ENCODE data around the gene TENT5C.

TENT5C gene

DNA sequence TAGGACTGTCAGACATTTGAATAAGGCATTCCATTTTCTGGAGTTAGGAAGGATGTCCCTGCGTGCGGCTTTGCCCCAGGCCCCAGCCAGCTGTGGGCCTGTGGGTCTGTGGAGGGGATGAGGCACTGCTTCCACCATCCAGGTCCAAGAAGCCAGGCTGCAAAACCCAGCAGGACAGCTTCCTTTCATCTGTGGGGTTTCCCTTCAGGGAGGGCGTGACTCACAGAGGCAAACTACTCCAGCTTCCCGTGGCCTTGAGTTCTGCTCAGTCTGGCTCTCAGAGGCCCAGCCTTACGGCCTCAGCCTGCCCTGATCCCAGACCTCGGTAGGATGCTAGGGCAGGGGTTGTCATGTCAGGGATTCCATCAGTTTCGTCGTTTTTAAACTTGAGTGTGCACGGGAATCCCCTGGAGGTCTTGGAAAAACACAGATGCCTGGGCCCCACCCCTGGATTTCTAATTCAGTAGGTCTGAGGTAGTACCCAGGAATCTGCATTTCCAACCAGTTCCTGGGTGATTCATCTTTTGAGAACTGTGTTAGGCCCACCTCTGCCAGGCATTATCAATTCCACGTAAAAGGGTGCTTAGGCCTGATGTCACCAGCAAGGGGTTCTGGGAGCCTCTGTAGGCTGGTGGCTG, 32.3 kb upstream of the TENT5C start:
- DNase-seq (ENCODE audit: low read depth in 2 of 2) = no peak

DNA sequence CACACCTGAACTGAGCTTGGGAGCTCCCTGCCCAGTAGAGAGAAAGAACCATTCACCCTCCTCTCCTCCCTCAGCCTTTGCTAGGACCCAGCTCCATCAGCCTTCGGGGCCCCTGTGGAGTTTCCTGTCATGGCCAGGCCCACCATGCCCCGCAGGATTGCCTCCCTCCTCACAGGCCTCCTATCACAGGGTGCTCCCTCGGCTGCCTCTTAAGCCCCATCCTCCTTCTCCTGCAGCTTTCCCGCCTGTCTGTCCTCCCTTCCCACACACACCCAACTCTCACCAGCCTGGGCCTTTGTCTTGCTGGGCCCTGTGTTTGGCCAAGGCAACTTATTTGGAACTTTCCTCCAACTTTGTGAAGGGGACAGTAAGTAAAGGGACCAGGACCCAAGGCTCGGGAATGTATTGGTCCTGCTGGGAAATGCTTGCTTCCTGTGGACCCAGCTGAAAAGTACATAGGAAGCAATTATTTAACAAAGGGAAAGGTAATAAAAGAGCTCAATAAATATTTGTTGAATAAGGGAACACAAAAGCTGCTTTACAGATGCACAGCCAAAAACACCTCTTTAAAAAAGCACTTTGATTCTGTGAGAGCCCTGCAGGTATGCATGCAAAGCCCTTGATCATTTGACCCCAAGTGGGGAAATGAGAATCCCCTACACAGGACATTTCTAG, 31.6 kb upstream of the TENT5C start:
- no peak for DNase-seq (ENCODE audit: low read depth in 2 of 2)

DNA sequence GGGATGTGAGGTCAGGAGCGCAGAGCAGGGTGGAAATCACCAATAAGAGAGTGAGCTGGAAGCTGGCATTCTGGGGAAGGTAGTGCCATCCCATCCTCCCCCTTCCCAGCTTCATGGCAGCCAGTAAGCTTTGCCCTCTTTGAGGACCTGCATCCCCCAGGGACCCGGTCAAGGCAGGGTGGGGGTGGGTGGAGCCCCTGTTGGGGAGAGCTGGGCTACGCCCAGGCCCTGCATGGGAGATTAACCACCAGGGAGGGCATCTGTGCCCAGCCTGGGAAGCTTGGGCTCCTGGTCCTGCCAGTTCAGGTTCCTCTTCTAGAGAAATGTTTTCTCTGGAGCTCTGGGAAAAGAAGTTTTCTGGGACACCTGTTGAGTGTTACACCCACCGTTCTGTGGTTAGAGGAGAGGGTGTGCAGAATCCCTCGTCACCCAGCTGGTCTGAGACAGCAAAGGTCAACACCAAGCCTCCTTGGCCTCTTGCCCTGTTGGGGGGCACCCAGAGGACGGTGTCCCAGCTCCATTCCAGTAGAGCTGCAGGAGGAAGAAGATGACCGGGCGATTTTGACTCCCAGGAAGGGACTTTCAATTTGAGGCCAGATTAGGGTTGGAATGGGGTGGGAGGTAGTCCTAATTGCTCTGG, 30.1 kb upstream of the TENT5C start:
- no peak for DNase-seq (ENCODE audit: low read depth in 2 of 2)

DNA sequence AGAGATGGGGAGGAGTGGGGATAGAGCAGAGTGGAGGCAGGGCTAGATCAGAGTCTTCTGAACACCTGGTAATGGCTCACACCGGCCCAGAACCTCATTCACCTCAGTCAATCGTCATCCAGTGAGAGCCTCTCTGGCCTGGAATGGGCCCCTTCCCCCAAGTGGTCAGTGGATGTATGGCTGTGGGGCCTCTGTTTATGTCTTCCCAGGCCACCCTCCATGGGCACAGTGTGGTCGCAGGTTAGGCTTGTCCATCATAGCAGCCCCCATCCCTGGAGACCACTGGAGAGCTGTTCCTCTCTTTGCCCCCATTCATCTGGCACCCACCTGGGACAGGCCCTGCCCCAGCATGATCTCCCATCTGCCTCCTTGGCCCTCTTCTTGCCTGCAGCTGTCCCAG, 29.6 kb upstream of the TENT5C start:
- no peak for DNase-seq (ENCODE audit: low read depth in 2 of 2)

DNA sequence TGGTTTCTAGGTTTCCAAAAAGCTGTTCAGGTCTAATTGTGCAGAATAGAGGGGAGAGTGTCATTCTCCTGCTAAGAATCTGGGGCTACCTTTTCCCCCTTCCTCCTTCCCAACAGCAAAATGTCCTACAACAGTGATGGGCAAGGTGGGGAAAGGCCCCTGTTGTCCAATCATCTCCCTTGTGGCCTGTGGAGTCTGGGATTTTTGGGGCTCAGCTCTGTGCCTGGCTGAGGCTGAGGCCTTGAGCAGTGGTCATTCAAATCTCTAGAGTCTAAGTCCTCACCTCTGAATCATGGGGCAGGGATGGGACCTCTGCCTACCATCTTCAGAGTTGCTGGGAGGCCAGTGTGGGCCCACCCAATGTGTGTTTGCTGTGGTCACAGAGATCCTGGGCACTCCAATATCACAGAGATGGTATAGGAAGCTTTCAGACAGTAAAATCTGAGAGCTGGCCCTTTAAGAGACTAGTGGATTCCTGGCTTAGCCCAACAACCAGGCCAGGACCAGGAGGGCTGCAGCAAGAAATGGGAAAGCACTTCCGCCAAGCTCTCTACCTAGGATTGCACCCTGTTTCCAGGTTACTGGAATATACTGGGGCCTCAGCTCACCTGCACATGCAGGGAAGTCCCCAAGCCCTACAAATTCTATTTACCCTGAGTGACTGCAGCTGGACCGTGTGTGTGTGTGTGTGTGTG, 28.5 kb upstream of the TENT5C start:
- no peak for DNase-seq (ENCODE audit: low read depth in 2 of 2)

DNA sequence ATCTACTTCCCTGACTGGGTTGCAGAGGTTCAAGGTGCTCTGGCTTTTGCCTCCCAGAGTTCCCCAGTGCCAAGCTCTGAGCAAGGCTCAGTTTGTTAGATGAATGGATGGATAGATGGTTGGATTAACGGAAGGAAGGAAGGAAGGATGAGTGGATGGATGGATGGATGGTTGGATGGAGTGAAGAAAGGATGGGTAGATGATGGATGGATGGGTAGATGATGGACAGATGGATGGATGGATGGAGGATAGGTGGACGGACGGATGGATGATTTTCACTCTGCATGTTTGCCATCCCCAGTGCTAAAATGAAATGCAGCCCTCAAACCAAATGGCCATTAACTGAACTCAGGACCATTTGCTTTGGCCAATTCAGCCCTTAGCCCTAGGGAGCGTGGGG, 27.4 kb upstream of the TENT5C start:
- DNase-seq (ENCODE audit: low read depth in 2 of 2) = no peak

DNA sequence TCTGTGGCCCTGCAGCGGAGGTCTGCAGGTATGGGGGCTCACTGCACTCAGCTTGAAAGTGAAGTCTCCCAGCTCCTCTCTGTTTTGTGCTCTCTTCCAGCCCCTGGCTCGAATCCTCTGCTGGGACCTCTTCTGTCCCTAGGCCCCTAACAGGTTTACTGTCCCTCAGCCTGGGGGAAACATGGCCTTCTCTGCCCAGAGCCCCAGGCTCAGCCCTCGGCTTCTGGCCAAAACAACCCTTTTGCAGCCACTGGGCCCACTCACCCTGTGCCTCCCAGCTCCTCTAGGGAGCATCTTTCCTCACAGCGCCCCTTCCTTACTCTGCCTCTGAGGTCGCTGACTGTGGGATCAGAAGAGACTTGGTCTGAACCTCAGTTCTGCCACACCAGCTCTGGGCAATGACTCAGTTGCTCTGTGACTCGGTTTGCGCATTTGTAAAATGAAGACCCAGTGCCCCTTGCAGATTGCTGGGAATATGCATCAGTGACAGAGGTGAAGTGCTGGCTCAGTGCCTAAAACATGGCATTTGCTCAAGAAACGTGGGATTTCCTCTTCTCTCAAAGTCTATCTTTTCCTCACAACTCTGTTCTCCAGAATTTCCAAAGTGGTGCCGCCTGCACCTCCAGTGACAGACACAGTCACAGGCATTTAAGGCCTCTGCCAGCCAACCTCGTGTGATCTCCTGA, 26.5 kb upstream of the TENT5C start:
- DNase-seq (ENCODE audit: low read depth in 2 of 2) = no peak

DNA sequence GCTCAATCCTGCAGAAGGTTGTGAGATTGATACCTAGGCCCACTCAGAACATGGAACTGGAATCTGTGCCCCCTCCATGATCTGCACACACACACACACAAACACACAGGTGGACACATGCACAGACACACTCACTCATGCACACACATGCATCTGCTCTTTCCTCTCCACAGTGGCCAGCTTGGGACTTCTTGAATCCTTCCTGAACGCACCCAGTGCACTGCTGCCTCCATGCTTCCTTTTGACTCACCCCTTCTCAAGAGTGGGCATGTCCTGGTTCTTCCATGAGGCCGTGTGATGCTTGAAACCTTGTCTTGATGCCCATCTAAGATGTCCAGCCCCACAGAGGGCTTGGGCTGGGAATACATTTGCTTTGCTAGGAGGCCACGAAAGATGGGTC, 25.4 kb upstream of the TENT5C start:
- no peak for DNase-seq (ENCODE audit: low read depth in 2 of 2)

DNA sequence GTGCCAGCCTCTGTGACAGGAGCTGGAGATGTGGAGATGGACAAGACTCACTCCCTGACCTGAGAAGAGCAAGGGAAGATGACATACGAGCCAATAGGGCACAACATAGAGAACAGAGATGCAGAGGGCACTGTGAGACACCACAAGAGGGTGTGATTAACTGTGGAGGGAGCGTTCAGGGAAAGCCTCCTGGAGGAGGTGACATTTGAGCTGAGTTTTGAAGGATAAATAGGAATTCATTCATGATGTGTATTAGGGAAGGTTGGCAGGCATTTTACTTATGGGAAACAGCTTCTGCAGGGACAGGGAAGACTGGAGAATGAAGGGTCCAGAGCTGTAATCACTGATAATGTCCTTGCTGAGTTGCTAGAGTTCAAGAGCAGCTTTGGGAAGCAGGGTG, 25.0 kb upstream of the TENT5C start:
- DNase-seq (ENCODE audit: low read depth in 2 of 2) = no peak

DNA sequence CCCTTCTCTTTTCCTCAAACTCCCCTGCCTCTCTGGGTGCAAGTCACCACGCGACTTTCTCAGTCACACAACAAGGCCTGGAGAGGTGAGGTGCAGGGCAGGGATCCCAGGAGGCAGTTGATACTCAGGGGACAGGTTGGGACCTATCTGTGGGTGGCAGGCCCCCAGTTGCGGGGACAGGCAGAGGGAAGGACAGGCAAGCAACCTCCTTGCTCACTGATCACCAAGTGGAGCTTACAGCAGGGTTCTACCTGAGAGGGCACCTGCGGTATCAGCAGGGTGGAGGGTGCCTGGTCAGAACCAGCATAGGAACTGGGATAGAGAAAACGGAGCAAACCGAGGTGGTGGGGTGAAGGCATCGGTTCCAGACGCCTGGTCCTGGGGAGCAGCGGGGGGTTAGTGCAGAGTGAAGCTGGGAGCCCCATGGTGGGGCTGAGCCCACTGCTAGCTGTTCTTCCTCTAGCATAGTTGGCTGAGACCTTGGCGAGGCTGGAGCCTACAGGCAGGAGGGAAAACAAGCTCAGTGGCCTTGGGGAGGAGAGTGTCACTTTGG, 24.4 kb upstream of the TENT5C start:
- no peak for DNase-seq (ENCODE audit: low read depth in 2 of 2)

DNA sequence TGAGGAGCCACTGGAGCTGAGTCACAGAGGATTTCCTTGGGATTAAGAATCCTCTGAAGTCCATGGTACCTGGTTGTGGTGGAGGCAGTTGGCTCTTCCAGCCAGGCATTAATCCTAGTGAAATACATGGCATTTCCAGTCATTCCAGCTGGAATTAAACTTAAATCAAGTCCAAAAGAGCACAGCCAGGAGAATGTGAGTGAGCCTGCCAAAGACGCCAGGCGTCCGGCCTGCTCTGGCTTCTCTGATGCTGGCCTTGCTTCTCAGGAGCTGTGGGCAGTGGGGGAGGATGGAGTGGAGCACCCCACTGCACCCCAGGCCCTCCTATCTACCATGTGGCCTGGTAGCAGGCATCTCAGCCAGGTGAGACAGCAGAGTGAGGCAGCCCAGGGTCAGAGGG, 23.4 kb upstream of the TENT5C start:
- no peak for DNase-seq (ENCODE audit: low read depth in 2 of 2)

DNA sequence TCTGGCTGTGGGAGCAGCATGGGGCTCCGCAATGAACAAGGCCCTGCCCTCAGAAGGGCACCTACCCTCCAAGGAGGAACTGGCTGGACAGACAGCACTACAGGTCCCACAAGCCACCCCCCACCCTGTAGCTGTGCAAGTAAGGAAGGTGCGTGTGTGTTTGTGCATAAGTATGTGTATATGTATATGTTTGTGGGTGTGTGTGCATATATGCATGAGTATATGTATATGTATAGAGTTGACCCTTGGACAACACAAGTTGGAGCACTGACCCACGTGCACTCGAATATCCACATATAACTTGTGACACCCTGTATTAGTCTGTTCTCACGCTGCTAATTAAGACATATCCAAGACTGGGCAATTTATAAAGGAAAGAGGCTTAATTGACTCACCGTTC, 22.6 kb upstream of the TENT5C start:
- no peak for DNase-seq (ENCODE audit: low read depth in 2 of 2)

DNA sequence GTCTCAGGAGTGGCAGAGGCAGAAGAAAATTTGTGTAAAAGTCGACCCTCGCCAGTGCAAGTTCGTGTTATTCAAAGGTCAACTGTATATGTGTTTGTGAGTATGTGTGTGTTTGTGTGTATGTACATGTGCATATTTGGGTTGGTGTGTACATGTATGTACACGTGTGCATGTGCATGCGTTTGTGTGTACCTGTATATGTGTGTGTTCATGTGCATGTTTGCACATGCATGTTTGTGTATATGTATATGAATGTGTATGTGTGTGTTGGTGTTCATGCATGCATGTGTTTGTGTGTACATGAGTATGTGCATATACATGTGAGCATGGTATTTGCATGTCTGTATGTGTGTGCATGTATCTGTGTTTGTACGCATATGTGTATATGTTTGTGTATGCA, 21.7 kb upstream of the TENT5C start:
- DNase-seq (ENCODE audit: low read depth in 2 of 2) = no peak

DNA sequence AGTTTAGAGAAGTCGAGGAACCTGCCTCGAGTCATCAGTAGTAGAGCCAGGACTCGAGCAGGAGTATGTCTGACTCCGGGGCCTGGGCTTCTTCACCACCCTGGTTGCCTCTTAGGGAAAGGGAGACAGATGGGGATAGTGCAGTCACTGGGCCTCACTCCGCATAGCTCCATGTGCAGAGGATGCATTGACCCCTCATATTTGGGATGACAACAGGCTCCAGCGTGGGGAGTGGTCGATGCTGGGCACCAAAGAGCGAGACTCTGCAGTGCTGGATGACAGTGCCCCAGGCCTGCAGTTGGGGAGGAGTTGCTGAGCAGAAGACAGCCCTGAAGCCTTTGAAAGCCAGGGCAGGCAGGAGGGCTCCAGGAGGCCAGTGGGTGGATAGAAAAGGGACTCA, 20.8 kb upstream of the TENT5C start:
- no peak for DNase-seq (ENCODE audit: low read depth in 2 of 2)

DNA sequence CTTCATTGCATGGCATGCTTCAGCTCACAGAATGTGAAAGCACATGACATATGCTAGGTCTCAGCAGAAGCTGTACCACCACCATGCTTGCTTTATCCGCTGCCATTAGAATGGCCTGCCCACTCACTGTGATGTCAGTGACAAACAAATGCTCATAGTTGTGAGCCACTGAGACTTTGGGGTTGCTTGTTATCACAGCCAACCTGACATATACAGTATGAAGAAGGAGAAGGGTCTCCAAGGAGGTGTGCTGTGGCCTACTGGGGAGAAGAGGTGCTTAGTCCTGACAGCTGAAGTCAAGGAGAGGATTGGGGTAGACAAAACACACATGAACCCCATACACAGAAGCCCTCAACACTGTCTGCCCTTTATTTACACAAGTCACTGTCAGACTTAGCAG, 19.5 kb upstream of the TENT5C start:
- no peak for DNase-seq (ENCODE audit: low read depth in 2 of 2)

DNA sequence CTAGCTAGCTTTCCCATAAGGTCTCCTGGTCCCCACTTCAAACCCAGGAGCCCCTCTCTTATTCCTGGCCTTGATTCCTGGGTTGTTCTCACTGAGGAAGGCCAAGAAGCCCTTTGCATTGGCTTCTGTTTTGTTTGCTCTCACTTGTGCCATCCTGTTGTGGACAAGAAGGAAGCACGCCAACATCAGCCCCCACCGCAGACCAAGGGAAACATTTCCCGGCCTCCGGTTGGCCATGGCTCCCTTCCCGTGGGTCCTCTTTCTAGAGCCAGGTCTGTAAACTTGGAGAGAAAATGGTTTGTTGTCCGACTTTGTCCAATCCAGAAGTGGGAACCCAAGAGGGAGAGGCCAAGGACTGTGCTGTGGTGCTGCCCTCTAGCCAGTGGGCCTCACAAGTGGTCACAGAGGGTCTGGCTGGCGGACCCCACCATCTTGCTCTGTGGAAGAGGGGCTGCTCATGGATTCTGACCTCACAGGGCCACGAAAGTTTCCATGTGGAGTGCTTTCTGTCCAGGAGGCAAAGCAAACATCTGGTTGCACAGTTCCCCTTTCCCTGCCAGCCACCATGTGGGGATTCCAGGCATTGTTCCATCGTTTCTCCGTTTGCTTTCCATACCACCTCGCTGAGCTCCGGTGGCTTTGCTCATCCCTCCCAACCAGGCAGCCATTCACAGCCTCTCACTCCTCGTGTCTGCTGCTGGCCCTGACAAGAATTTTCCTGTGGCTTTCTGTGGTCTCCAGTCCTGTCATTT, 18.9 kb upstream of the TENT5C start:
- no peak for DNase-seq (ENCODE audit: low read depth in 2 of 2)

DNA sequence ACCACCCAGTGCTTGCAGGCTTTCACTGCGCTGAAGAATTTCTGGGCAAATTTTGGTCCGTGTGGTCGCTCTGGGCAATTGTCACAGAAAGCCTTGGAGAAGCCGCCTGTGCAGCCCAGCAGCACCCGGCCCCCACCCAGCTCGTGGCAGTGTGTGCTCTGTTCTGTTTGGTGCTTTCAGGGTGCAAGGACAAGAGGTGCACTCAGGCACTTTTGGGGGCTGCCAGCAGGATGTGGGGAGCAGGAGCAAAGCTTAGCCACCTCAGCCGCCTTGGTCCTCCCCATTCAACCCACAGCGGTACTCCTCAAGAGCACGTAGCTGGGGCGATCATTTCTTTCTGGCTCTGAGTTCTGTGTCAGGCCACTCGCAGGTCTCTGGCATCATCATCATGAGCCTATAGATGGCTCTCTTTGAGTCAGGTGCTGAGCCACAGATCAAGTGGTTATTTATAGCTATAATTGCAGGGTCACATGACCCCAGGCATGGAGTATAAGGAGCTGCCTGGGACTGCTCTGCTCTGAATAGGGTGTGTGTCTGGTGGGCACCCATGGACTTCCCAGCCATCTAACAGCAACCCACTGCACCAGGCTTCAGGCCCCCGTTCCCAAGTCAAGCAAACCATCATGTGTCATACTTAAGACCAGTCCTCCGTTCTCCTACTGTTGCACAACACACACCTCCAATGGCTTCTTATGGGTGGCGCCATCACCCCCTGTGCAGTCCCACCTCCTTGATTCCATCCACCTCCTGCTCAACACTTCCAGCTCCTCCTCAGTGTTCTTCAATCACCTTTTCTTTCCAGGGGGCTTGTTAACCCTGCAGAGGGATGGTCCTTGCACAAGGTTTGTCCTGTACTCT, 18.1 kb upstream of the TENT5C start:
- no peak for DNase-seq (ENCODE audit: low read depth in 2 of 2)

DNA sequence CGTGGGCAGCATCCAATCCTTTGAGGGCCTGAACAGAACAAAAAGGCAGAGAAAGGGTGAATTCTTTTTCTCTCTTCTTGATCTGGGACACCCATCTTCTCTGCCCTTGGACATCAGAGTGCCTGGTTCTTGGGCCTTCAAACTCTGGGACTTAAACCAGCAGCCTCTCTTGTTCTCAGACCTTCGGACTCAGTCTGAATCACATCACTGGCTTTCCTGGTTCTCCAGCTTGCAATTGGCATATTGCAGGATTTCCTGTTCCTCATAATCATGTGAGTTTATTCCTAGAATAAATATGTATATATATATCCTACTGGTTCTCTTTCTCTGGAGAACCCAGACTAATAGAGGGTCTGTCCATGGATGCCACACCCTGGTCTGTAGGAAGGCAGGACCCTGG, 16.3 kb upstream of the TENT5C start:
- no peak for DNase-seq (ENCODE audit: low read depth in 2 of 2)

DNA sequence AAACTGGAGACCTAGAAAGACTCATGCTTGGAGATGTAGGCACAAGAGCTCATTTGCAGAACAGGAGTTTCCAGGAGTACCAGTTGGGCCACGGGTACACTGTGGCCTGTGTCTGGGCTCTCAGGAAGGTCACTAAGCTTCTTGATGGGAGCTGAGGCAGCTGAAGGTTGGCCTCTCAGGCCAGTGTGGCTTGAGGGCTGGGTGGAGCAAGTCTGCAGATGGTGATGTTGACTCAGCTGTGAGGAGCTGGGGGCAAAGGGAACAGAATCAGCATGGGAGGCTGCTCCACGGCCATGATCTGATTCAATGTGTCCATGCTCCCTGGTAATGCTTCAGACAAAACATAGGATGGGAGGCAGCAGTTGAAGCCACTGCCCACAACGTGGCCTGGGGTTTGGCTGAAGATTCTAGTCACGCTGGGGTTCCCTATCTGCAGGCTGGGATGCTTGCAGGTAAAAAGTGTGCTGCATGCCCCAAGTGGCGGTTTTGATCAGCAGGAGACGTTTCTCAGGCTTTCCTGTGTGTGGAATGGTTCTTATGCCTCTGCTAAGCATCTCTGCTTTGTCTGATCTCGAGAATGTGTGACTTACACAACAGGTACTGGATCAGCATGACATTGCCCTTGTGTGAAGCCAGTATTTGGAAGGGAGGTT, 15.4 kb upstream of the TENT5C start:
- no peak for DNase-seq (ENCODE audit: low read depth in 2 of 2)

DNA sequence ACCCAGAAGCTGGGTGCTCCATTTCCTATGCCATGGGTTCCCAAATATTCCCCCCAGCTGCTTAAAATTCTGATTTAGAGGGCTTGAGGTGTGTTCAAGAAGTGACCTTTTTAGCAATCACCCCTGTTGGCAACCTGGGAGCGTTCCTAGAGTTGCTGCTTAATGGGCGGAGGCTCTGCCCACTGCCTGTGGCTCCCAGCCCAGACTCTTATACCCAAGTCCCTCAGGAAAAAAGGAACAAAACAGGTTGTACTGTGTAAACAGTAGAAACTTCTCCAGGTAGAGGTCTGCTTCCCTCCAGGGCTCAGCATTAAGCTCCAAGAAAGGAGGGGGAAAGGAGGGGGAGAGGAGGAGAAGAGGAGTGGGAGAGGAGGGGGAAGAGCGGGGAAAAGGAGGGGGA, 14.6 kb upstream of the TENT5C start:
- no peak for DNase-seq (ENCODE audit: low read depth in 2 of 2)
